ENCODE measurements around the gene UMAD1.

DNA sequence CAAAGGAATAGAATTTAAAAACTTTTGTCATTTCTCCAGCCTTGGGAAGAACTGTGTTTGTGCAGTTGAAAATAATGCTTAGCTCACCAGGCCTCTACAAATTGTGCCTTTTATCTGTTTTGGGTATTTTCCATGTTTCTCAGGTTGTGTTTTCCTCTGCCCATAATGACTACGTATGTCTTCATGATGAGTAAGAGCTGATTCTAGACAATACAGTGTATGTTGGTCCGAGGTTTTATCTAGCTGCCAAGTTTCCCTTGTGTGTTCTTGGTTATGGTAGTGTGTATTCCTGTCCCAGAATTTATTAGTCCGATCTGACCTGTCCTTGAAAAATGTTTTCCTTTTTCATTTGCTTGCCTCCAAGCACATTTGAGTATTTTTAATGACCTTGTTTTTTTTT lies 244.3 kb downstream of the UMAD1 start:
- TF ChIP-seq CTCF (conservative IDR thresholded peaks at IDR 0.05; ENCODE audit: low read length): no peak
- TF ChIP-seq EZH2phosphoT487 (IDR thresholded peaks at IDR 0.05; ENCODE audit: borderline replicate concordance): no peak
